ENCODE measurements around the gene EGFL6. TPM values are rescaled to one million over a fixed set of nuclear protein-coding genes. Genes with fewer than 3 reads are reported as not detected.
"Not testable (repeated sequence)": the region's sequence is repeated elsewhere in the genome, so short reads cannot be mapped to it uniquely, and the experiment has no call there.

EGFL6 gene
- total RNA-seq, 1 donor from 2014 or later, result 21.2 TPM

DNA sequence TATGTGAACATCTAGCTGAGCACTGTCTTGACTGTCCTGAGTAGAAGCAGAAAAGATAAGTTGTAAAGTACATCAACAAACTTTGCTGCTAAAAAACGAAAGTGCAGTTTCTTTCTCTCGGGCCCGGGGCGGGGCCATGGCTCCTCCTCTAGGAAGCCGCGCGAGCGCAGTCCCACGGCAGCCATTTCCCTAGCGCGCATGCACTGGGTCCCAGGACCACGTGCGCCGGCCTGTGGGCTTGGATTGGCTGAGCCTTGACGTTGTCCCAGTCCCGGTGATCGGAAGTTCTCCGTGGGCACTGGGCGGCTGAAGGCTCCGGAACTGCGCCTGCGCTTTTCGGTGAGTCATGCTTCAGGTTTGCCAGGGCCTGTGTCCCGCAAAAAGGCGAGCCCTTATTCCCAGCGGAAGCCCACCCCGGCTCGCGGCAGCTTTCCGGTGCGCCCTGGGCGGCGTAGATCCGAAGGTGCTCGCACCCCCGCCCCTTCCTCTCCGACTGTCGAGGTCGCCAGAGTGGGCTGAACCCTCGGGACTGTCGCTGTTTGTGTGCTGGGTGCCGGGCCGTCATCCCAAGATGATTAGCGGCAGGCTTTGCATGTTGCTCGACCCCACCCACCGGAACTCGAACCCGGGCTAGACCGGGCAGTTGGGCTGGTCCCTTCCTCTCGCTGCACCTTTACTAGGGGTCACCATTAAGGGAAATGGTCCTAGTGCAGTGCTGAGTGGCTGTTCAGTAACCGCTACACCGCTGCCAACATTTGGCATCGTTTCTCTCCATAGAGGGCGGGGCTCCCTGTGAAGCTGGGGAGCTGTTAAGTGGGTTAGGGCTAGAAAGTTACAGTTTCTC, 83.7 kb downstream of the EGFL6 start, which contains the start of gene TCEANC:
TSS of gene TCEANC (plus strand) at position 292 of the 844 bp plus-strand sequence. CDS start 9,368 bp downstream, outside the sequence.
- peak; percentile 97 for DNase-seq

DNA sequence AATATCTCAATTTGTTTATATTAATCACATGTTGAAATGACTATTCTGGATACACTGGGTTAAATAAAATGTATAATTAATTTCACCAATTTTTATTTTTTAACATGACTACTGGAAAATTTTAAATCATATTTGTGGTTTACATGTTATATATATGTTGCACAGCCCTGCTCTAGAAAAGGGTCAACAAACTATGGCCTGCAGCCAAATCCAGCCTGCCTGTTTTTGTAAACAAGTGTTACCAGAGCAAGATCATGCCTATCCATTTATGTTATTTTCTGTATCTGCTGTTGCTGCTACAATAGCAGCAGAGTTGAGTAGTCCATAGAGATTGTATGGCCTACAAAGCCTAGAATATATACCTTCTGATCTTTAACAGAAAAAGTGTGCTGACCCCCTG, 84.7 kb downstream of the EGFL6 start:
- DNase-seq, result no peak

DNA sequence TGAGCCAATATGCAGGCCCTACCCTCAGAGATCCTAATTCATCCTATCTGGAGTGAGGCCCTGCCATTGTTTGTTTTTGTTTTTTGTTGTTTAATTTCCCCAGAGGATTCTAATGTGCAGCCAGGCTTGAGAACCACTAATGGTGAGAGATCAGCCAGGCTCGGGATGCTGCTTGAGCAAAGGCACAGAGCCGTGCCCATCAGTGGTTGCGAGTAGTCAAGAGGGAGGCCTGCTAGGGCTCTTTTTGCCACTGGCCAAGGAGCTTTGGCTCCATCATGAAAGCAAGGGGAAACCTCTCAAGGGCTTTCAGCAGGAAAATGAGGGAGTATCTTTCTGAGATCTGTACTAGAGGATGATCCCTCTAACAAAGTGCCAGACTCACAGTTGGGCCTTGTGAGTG, 86.3 kb downstream of the EGFL6 start:
- DNase-seq, result no peak

DNA sequence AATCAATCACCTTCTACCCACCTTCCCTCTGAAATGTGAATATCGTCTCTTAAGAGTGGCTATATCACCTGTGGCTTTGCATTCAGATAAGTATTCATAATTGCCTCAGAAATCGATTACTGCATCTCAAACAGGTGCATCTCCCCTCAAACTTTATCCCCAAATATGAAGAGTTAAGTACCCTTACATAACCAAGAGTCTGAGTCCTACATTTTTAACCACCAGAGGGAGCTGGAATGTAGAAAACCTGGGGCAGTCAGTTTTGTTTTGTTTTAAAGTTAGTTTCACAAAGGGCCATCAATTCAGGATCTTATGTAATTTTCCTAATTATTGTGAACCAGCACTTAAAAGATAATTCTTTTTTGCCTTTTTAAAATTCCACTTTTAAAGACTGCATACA, 89.2 kb downstream of the EGFL6 start:
- peak; percentile 30 for DNase-seq

DNA sequence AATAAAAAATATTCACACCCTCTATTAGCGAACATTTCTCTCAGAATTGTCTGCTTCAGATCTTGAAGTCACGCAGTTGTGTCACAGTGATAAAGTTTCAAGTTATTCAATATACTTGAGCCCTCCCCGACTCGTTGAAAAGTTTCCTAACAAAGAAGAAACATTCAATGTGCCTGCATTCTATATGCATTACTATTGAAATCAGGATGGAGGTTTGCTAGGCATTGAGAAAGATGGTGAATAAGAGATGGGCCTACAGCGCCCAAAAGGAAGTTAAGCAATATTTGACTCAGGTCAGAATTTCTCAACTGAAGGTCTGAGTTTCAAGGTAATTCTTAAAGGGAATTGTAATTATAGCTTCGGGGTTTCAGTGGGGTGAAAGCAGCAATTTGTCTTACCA, 89.7 kb downstream of the EGFL6 start:
- DNase-seq, result no peak

DNA sequence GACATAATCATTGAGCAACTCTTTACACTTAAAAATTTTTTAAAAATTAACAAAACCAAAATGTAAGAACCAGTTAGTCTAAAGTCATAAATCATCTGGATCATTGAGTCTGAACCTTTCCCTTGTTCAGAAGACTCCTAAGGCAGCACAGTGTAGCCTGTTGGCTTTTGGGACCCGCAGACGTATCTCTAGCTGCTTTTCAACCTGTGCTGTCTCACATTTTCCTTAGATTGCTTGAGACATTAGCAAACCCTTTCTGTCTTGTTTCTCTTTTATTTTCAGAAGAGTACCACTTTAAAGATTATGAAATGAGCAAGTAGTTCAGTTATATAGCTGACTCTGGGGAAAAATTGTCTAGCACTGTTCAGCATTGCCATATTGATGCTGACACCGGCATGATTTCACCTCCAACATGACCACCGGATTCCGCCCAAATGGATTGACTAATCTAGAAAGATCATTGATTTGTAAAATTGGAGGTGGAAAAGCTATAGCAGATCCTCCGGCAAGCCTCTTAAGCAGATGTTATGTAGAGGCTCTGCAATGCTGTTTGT, 92.4 kb downstream of the EGFL6 start:
- no peak for DNase-seq

DNA sequence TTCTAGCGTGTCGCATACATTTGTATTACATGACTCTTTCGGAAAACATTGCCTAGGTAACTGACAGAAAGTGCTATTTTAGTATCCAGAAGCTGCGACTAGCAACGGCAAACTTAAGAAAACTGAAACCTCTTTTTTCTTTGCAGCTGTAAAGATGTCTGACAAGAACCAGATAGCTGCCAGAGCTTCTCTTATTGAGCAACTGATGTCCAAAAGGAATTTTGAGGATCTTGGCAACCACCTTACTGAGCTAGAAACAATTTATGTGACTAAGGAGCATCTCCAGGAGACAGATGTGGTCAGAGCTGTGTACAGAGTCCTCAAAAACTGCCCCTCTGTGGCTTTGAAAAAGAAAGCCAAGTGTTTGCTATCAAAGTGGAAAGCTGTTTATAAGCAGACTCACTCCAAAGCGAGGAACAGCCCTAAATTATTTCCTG, 93.0 kb downstream of the EGFL6 start:
- peak; percentile 56 for DNase-seq

DNA sequence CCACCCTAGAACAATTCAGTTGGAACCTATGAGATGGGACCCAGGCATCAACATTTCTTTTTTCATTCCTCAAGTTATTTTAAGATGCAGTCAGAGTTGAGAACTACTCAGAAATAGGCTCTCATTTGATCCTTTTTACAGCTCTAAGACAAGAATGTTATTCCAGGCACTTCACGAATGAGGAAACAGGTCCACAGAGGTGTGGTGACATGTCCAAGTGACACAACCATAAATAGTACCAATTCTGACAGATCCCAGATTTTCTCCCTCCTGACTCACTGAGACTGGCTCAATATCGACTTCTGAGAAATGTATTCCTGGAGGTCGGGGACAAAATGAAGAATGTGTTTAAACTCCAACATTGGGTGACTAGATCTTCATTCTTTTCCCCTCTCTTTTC, 94.6 kb downstream of the EGFL6 start:
- DNase-seq, result no peak

DNA sequence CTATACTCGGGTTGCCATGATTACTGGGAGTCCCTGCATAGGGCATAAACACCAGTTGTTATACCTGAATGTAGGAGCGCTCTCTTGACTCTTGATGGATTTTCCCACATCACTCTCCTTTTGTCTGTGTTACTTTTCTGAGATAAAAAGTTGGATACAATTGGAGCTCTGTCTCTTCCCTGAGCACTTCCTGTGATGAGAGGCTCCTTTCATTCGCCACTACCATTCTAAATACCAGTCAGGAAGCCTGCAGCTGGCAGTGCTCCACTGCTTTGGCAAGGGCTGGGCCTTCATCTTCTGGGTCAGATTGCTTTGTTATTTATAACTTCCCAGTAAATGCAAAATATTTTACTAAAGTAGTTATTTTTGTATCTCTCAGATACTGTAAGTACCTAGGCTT, 97.4 kb downstream of the EGFL6 start:
- no peak for DNase-seq

DNA sequence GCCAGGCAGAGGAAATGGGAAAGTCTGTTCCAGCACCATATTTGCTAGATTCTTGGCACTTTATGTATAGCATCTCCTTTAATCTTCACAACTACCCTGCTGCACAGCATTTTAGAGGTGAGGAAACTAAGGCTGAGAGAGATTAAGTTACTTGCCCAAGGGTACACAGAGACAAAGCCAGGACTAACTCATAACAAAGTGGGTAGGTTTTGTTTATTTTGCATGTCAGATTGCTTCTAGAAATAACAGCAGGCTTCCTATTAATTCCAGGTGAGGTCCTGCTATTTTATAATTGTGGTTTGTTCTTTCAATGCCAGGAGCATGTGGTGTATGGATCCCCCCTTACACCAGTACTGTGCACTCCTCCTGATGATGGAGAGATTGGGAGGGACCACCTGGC, 98.5 kb downstream of the EGFL6 start:
- DNase-seq, result no peak

DNA sequence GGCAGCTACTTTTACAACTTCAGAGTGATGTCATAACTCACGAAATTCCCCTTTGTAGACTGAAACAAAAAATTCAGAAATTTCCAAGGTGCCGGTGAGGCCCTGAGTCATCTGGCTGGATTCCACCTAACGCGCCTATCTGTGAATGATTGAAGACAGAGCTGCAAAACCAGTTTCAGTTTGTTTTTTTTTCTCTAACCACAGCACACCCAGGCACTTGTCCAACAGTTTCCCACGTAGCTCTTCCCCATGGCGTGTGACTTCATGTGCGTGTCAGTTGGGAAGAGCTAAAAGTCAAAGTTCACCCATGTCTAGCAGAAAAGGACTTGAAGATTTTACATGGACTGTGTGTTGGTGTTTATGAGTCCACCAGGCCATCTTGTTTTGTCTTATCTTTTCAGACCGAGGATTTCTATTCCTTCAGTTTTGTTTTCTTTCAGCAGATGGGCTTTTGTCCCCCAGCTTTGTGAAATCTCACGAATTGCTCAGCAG, 99.9 kb downstream of the EGFL6 start:
- peak; percentile 12 for DNase-seq

DNA sequence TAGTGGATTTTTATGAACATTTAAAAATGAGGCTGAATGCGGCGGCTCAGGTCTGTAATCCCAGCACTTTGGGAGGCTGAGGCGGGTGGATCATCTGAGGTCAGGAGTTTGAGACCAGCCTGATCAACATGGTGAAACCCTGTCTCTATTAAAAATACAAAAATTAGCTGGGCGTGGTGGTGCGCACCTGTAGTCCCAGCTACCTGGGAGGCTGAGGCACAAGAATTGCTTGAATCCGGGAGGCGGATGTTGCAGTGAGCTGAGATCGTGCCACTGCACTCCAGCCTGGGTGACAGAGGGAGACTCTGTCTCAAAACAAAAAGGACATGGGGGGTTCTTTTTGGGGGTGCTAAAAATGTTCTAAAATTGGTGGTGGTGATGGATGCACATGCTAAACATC, 100.4 kb downstream of the EGFL6 start:
- DNase-seq, result not testable (repeated sequence)

DNA sequence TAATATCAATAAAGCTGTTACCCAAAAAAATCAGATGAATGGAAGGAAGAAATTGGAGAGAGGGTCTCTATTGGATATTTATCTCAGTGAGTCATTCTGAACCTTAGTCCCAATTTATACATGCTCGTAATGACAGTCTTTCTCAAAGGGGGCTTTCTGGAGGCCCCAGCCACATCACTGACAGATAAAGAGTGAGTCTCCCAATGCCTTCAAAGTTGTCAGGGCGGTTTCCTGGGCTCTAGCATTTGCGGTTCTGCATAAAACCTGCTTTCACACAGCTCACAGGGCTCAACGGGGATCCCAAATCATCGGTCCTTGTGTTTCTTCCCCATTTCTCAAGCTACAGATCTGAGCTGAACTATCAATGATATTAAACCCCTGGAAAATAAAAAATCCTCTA, 100.8 kb downstream of the EGFL6 start:
- DNase-seq, result no peak

DNA sequence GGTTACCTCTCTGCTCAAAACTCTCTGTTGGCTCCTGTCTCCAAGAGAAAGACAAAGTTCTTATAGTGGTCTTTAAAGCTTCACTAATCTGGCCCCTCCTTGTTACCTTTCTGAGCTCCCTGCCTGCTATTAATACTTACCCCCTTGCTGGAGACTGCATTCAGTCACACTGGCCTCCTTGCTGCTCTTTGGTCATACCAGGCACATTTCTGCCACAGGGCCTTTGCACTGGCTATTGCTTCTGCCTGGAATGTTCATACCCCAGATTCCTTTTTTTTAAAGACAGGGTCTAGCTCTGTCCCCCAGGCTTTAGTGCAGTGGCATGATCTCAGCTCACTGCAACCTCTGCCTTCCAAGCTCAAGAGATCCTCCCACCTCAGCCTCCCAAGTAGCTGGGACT, 103.6 kb downstream of the EGFL6 start:
- no peak for DNase-seq

DNA sequence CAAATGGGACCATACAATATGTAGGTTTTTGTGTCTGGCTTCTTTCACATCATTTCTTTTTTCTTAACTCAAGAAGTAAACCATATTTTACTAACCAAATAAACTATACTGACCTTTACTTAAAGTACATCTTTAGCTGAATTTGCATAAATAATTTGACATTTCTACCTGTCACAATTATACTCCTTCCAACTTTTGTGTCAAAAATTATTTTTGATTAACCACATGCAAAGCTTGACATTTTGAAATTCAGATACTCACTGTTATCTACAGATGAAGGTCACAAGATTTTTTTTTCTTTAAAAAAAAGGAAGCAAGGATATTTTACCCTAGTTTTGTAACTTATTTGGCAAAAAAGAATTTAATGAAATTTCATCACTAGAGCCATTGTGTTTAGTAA, 107.5 kb downstream of the EGFL6 start:
- DNase-seq, result no peak

DNA sequence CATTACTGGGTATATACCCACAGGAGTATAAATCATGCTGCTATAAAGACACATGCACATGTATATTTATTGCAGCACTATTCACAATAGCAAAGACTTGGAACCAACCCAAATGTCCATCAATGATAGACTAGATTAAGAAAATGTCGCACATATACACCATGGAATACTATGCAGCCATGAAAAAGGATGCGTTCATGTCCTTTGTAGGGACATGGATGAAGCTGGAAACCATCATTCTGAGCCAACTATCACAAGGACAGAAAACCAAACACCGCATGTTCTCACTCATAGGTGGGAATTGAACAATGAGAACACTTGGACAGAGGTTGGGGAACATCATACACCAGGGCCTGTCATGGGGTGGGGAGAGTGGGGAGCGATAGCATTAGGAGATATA, 110.3 kb downstream of the EGFL6 start:
- DNase-seq, result not testable (repeated sequence)

DNA sequence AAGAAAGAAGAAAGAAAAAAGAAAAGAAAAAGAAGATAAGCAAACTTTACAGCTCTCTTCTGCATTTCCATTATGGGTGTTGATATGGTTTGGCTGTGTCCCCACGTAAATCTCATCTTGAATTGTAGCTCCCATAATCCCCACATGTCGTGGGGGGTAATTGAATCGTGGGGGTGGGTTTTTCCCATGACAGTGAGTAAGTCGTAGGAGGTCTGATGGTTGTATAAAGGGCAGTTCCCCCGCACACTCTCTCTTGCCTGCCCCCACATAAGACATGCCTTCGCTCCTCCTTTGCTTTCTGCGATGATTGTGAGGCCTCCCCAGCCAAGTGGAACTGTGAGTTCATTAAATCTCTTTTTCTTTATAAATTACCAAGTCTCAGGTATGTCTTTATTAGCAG, 112.2 kb downstream of the EGFL6 start:
- no peak for DNase-seq

Other genes with a start within 250 kb of the EGFL6 start
- not detected for gene ATXN3L, start 249.5 kb upstream of the EGFL6 start, total RNA-seq
- 5.3 TPM for gene TCEANC, start 83.5 kb downstream of the EGFL6 start, total RNA-seq
- 37.2 TPM for gene RAB9A, start 119.5 kb downstream of the EGFL6 start, total RNA-seq
- gene TRAPPC2, start 165.0 kb downstream of the EGFL6 start, total RNA-seq, result 22.5 TPM
- 24.5 TPM for gene OFD1, start 165.1 kb downstream of the EGFL6 start, total RNA-seq
- gene GPM6B, start 247.5 kb downstream of the EGFL6 start, total RNA-seq, result 17.5 TPM